HCT116 (cell line): ENCODE results near the gene CRHBP. TPM values are rescaled to one million over a fixed set of nuclear protein-coding genes. Genes with fewer than 3 reads are reported as not detected.

Experiments used
- ATAC-seq: fragments of 200-7000 bp; cut with Tn5 transposase; 2 replicates; pipeline ENCODE4 v1.9.1; 2020; ENCODE audit warnings: mild to moderate bottlenecking, moderate library complexity
- BruUV-seq: library from RNA; stranded (reverse); fragments of 400-500 nt; replicated peaks from 2 replicates; lab custom pipeline; 2021; lab: Mats Ljungman, UMichigan
- CTCF ChIA-PET: fragments of 300-600 bp; sonication (Branson Sonifier 250); formaldehyde crosslinking; loops from one replicate; lab custom pipeline; 2021; ENCODE audit warnings: antibody characterized with exemption; lab: Charles Lee
- POLR2A ChIA-PET: fragments of 300-600, 350-600 bp; sonication (Branson Sonifier 250); formaldehyde crosslinking; loops from one replicate; lab custom pipeline; 2021; ENCODE audit warnings: antibody characterized with exemption; lab: Charles Lee
- RAD21 ChIA-PET, 2 experiments: fragments of 300-600 bp; sonication (Branson Sonifier 250); formaldehyde crosslinking; loops; one replicate each; lab custom pipeline; 2023; ENCODE audit warnings: low total read pairs in 2 of 2; ENCODE audit not compliant: uncharacterized antibody in 2 of 2, unreplicated experiment in 2 of 2, low non-redundant PET in 1 of 2; lab: Charles Lee
- DNase-seq: peaks from one replicate; pipeline ENCODE4 v3.0.0-alpha.2; 2010; ENCODE audit warnings: low read depth, low spot score
- H2AFZ ChIP-seq: fragments of 200-600 bp; shearing (Covaris generic), sonication (generic); 2 replicates; pipeline ENCODE4 v1.6.1; 2017; ENCODE audit warnings: low read depth, mixed run types, mixed read lengths, antibody characterized with exemption, low read length; ENCODE audit not compliant: poor library complexity, severe bottlenecking
- H3K27ac ChIP-seq: 2 replicates; pipeline ENCODE4 v1.5.1; 2012; ENCODE audit warnings: low read depth, low read length
- H3K27me3 ChIP-seq: fragments of 200-600 bp; sonication (generic); 2 replicates; pipeline ENCODE4 v1.6.1; 2016; ENCODE audit warnings: mixed run types, low read length, mixed read lengths; ENCODE audit not compliant: insufficient read depth
- H3K36me3 ChIP-seq, 2 experiments: fragments of 200-500 bp in 1 of 2; fragments of 200-600 bp in 1 of 2; sonication (Bioruptor generic) in 1 of 2; sonication (generic) in 1 of 2; 2 replicates each; pipeline versions ENCODE4 v1.5.1 to v1.6.1; 2014 to 2016; ENCODE audit warnings: low read length in 2 of 2, inconsistent platforms in 1 of 2, mixed read lengths in 1 of 2, mixed run types in 1 of 2; ENCODE audit not compliant: insufficient read depth in 2 of 2, control insufficient read depth in 1 of 2
- H3K4me1 ChIP-seq, 2 experiments: fragments of 200-600 bp in 1 of 2; sonication (generic) in 1 of 2; 2 replicates each; pipeline versions ENCODE4 v1.5.1 to v1.6.1; 2012 to 2017; ENCODE audit warnings: low read length in 2 of 2, inconsistent platforms in 1 of 2, mild to moderate bottlenecking in 1 of 2, mixed read lengths in 1 of 2, mixed run types in 1 of 2, moderate library complexity in 1 of 2; ENCODE audit not compliant: insufficient read depth in 2 of 2, control insufficient read depth in 1 of 2
- H3K4me2 ChIP-seq: fragments of 200-600 bp; sonication (generic); 2 replicates; pipeline ENCODE4 v1.6.1; 2017; ENCODE audit warnings: mixed run types, low read length, mixed read lengths
- H3K4me3 ChIP-seq, 2 experiments: fragments of 200-600 bp in 1 of 2; sonication (generic) in 1 of 2; replicated peaks in 1 of 2; 2 replicates each; pipeline ENCODE4 v1.5.1; 2011 to 2016; ENCODE audit warnings: low read length in 2 of 2, control low read depth in 1 of 2, low read depth in 1 of 2, mild to moderate bottlenecking in 1 of 2, mixed read lengths in 1 of 2, mixed run types in 1 of 2
- H3K79me2 ChIP-seq: fragments of 200-600 bp; sonication (generic); 2 replicates; pipeline ENCODE4 v1.6.1; 2017; ENCODE audit warnings: mild to moderate bottlenecking, mixed run types, low read length, moderate library complexity, mixed read lengths; ENCODE audit not compliant: insufficient read depth
- H3K9ac ChIP-seq: fragments of 200-600 bp; sonication (generic); 2 replicates; pipeline ENCODE4 v1.6.1; 2016; ENCODE audit warnings: low read length, mixed read lengths
- H3K9me2 ChIP-seq: fragments of 200-600 bp; sonication (generic), shearing (Covaris generic); 2 replicates; pipeline ENCODE4 v1.6.1; 2017; ENCODE audit warnings: mixed run types, mild to moderate bottlenecking, moderate library complexity; ENCODE audit not compliant: insufficient read depth
- H3K9me3 ChIP-seq, 2 experiments: fragments of 200-500 bp in 1 of 2; fragments of 200-600 bp in 1 of 2; sonication (Bioruptor generic) in 1 of 2; sonication (generic) in 1 of 2; 2 replicates each; pipeline ENCODE4 v1.6.1; 2014 to 2017; ENCODE audit warnings: low read length in 2 of 2, mixed read lengths in 2 of 2, inconsistent platforms in 1 of 2, low read depth in 1 of 2, mild to moderate bottlenecking in 1 of 2, mixed run types in 1 of 2, moderate library complexity in 1 of 2; ENCODE audit not compliant: control insufficient read depth in 1 of 2, insufficient read depth in 1 of 2
- H4K20me1 ChIP-seq: fragments of 200-600 bp; sonication (generic), shearing (Covaris generic); 2 replicates; pipeline ENCODE4 v1.6.1; 2017; ENCODE audit warnings: mixed run types, mild to moderate bottlenecking, moderate library complexity; ENCODE audit not compliant: insufficient read depth
- CTCF ChIP-seq, 3 experiments: fragments of 200-600 bp in 1 of 3; sonication (generic) in 1 of 3; IDR thresholded peaks in 2 of 3; conservative IDR thresholded peaks in 1 of 3; 2 replicates each; pipeline ENCODE4 v1.5.1; 2012 to 2017; ENCODE audit warnings: low read depth in 2 of 3, low read length in 2 of 3, antibody characterized with exemption in 1 of 3, borderline replicate concordance in 1 of 3, control low read depth in 1 of 3, mild to moderate bottlenecking in 1 of 3, mixed read lengths in 1 of 3, mixed run types in 1 of 3, moderate library complexity in 1 of 3; ENCODE audit not compliant: insufficient read depth in 1 of 3
- EGR1 ChIP-seq: IDR thresholded peaks from 2 replicates; pipeline ENCODE4 v1.6.1; 2012; ENCODE audit warnings: low read depth
- EZH2 ChIP-seq: fragments of 200-600 bp; sonication (generic); IDR thresholded peaks from 2 replicates; pipeline ENCODE4 v1.6.1; 2017; ENCODE audit warnings: antibody characterized with exemption, mixed run types
- FOSL1 ChIP-seq: IDR thresholded peaks from 2 replicates; pipeline ENCODE4 v1.6.1; 2012; ENCODE audit warnings: low read depth
- JUND ChIP-seq: IDR thresholded peaks from 2 replicates; pipeline ENCODE4 v1.6.1; 2012
- MAX ChIP-seq: IDR thresholded peaks from 2 replicates; pipeline ENCODE4 v1.6.1; 2012
- POLR2A ChIP-seq: IDR thresholded peaks from 2 replicates; pipeline ENCODE4 v1.7.0; 2011; ENCODE audit warnings: borderline replicate concordance; ENCODE audit not compliant: insufficient read depth, insufficient read length; ENCODE audit errors: extremely low read depth
- POLR2AphosphoS5 ChIP-seq: IDR thresholded peaks from 2 replicates; pipeline ENCODE4 v1.6.1; 2011; ENCODE audit warnings: mild to moderate bottlenecking, low read depth, low read length, moderate library complexity
- RAD21 ChIP-seq: IDR thresholded peaks from 2 replicates; pipeline ENCODE4 v1.6.1; 2012; ENCODE audit warnings: low read depth, mild to moderate bottlenecking
- REST ChIP-seq: IDR thresholded peaks from 2 replicates; pipeline ENCODE4 v1.6.1; 2012; ENCODE audit warnings: low read depth
- SIN3A ChIP-seq: IDR thresholded peaks from 2 replicates; pipeline ENCODE4 v1.6.1; 2012; ENCODE audit warnings: low read depth
- SP1 ChIP-seq: IDR thresholded peaks from 2 replicates; pipeline ENCODE4 v1.6.1; 2012; ENCODE audit warnings: low read depth
- TCF7L2 ChIP-seq: IDR thresholded peaks from 2 replicates; pipeline ENCODE4 v1.7.0; 2011; ENCODE audit warnings: borderline replicate concordance, inconsistent platforms; ENCODE audit not compliant: insufficient read depth, insufficient read length; ENCODE audit errors: extremely low read depth
- YY1 ChIP-seq: IDR thresholded peaks from 2 replicates; pipeline ENCODE4 v1.6.1; 2011; ENCODE audit warnings: low read length, low read depth, moderate library complexity, mild to moderate bottlenecking; ENCODE audit not compliant: insufficient replicate concordance; ENCODE audit errors: extremely low read depth
- ZFX ChIP-seq: fragments of 450-650 bp; IDR thresholded peaks from 2 replicates; pipeline ENCODE4 v1.6.1; 2017
- ZNF274 ChIP-seq: fragments of 200-500 bp; sonication (Bioruptor generic); IDR thresholded peaks from 2 replicates; pipeline ENCODE4 v1.6.1; 2014; ENCODE audit warnings: mild to moderate bottlenecking, low read depth, low read length, inconsistent platforms
- intact Hi-C: fragments of 100-400 bp; cut with micrococcal nuclease; formaldehyde crosslinking; loops from 2 replicates; pipeline ENCODE4 v1.10.0; 2022
- total RNA-seq: library from RNA; stranded (reverse); gene quantifications from one replicate; pipeline ENCODE4 v1.2.1, GENCODE V29; 2021; ENCODE audit not compliant: unreplicated experiment

CRHBP gene
- total RNA-seq, 1 experiment from 2014 or later = not detected

- H3K9ac ChIP-seq = no peak overlapping the region
- H3K4me3 ChIP-seq = no peak overlapping the region
- H3K27me3 ChIP-seq = no peaks in the 10 kb centered on the region
- CTCF ChIA-PET = no interaction called here
- H3K36me3 ChIP-seq = no peaks in the 10 kb centered on the region
- no peaks in the 10 kb centered on the region for H3K9me2 ChIP-seq
- no peak for TF ChIP-seq ZFX
- TF ChIP-seq POLR2AphosphoS5 = no peak
- no peak for TF ChIP-seq FOSL1
- TF ChIP-seq MAX = no peak
- TF ChIP-seq SP1 = no peak
- TF ChIP-seq RAD21 = no peak
- no peak for TF ChIP-seq ZNF274
- no peak for TF ChIP-seq JUND
- TF ChIP-seq TCF7L2 = no peak
- no peak for TF ChIP-seq YY1
- no peak for TF ChIP-seq POLR2A
- no peak for TF ChIP-seq CTCF (IDR thresholded peaks at IDR 0.05 in 2 of 3, conservative IDR thresholded peaks at IDR 0.05 in 1 of 3; ENCODE audit: borderline replicate concordance in 1 of 3, insufficient read depth in 1 of 3, low read depth in 2 of 3, low read length in 2 of 3)
- TF ChIP-seq EZH2 = no peak
- TF ChIP-seq REST = no peak
- TF ChIP-seq SIN3A = no peak
- TF ChIP-seq EGR1 = no peak
- no peak overlapping the region for H3K4me2 ChIP-seq
- H3K4me1 ChIP-seq = no peaks in the 10 kb centered on the region
- RAD21 ChIA-PET = no interaction called here
- H3K9me3 ChIP-seq = no peaks in the 10 kb centered on the region
- H2AFZ ChIP-seq = no peak overlapping the region
- POLR2A ChIA-PET = no interaction called here
- DNase-seq (no peak), ATAC-seq (no peak)
- no peaks in the 10 kb centered on the region for H4K20me1 ChIP-seq
- no TSS peak for BruUV-seq
- no peak overlapping the region for H3K27ac ChIP-seq
- intact Hi-C loops = no loop called here
- no peaks in the 10 kb centered on the region for H3K79me2 ChIP-seq
These were observed 32.4 kb upstream of the CRHBP start for GRCh38 chr5:76920491-76920890.
